ENCODE measurements around the gene CLDND2.
"Not testable (repeated sequence)": the region's sequence is repeated elsewhere in the genome, so short reads cannot be mapped to it uniquely, and the experiment has no call there.

Gene CLDND2, protein sequence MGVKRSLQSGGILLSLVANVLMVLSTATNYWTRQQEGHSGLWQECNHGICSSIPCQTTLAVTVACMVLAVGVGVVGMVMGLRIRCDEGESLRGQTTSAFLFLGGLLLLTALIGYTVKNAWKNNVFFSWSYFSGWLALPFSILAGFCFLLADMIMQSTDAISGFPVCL

DNA sequence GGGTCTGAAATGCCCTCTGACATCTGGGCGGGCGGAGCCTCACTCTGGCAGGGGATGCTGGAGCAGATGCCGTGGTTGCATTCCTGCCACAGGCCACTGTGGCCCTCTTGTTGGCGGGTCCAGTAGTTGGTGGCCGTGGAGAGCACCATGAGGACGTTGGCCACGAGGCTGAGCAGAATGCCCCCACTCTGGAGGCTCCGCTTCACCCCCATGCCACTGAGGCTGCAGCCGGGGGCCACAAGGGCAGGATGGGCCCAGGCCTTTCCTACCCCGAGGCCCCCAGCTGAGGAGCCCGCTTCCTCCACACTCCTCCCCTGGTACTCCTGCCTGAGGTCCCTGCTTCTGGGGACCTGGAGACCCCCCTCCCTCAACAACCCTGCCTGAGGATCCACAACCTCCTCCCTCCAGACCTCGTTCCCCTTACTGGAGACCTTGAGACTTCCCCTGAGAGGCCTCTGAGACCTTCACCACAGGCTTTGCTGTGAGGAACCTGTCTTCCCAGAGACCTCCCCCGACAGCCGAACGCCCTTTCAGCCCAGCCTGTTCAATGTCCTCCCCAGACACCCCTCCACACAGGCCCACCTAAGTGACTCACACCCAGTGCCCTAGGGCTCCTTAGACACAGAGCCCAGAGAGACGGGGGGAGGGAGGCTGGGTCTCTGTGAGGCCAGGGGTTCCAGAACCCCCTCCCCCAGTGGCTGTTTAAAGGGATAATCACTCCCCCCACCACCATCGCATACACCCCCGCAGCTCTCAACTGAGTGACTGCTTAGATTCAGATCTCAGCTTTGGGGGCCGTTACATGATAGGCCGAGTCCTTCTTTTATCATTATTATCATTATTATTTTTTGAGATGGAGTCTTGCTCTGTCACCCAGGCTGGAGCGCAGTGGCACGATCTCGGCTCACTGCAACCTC, at the start of gene CLDND2:
Gene CLDND2 (minus strand): TSS at position 638 of the 917 bp plus-strand sequence. CDS start 426 bp downstream, at position 212.
- DNase-seq = no peak

GRCh38 chr19:51417810-51418157, 49.0 kb upstream of the CLDND2 start:
- DNase-seq = no peak

GRCh38 chr19:51417107-51417809, 48.5 kb upstream of the CLDND2 start, which contains the start of gene SIGLEC10:
SIGLEC10 (minus strand) TSS chr19:51417642; CDS start chr19:51417581, 61 bp downstream.
- DNase-seq = no peak

DNA sequence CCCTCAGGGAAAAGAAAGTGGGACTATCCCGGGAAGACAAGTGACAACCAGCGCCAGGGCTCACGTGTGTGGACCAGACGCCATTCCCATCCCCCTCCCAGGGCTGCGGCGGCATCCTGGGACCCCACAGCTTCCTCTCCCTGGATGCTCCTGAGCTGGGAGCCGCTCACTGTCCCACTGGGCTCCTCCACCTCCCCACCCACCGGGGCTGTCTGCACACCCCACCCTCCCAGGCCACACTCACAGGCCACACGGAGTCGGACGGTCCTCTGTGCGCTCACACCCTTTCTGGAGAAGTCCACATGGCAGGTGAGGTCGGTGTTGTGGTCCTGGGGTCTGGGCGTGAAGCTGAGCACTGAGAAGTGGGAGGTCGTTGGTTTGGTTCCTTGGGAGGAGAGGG, 47.6 kb upstream of the CLDND2 start:
- not testable (repeated sequence) for DNase-seq

- no peak for DNase-seq
Measured at GRCh38 chr19:51415187-51415586, 46.4 kb upstream of the CLDND2 start.

DNA sequence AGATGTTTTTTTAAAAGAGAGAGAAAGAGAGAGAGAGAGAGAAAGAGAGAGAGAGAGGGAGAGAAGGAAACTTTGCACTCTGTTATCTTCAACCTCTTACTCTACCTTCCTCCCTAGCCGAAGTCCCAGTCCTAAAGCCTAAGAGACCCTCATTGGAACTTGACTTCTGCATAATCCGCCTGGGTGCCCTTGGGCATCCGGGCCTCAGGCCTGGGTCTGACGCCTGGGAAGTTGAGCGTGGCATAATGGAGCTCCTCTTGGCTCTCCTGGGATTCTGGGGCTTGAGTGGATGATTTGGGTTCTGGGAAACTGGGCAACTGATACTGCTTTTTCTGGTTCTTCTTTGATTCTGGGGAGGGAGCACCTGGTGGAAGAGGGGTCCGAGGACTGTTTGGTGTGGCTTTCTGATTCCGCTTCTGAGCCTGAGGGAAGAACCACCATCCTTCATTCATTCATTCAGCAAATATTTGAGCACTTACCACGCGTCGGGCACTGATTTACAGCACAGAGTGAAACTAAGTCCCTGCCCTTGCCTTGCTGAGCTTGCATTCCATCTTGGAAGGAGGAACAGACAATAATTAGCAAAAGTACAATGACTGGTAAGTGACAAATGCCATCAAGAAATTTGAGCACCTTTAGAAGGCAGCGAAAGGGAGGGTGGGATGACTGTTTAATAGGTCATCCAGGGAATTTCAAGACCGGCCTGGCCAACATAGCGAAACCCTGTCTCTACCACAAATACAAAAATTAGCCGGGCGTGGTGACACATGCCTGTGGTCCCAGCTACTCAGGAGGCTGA, 42.3 kb upstream of the CLDND2 start:
- no peak for DNase-seq

- no peak for DNase-seq
Measured at GRCh38 chr19:51407511-51408131, 38.8 kb upstream of the CLDND2 start.

DNA sequence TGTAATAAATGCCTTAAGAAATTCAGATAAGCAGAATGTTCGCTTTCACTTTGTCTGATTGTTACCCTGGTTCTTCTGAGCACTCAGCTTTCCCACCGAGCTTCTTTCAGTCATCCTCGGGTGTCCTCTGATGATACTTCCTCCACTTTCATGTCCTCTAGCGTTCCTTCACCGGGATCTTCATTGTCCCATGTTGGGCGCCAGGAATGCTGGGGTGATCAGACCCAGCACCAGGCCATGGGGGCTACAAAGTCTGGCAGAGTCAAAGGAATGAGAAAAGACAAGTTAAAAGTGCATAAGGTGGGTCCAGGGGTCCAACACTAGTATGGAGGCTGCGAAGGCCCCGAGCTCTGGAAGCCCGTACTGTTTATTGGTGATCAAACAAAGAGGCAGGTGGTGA, 33.3 kb upstream of the CLDND2 start:
- no peak for DNase-seq

- DNase-seq = not testable (repeated sequence)
Measured at GRCh38 chr19:51399936-51400335, 31.1 kb upstream of the CLDND2 start.

DNA sequence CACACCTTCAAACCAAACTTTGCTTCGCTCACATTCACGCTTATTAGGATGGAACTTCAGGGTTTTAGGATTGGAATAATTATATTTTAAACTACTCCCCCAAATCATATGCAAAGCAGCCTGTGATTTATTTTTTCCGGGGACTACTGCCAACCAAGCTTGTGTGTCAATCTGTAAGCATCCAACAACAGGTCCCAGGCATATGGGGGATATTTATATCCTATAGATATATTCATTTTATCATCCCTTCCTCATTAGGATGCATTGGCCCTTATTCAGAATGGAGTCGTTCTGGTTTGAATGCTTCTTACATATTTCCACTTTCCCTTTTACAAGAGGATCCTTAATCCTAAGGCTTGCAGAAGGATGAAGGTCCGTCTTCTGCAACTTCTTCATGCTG, 30.4 kb upstream of the CLDND2 start:
- DNase-seq = no peak

DNA sequence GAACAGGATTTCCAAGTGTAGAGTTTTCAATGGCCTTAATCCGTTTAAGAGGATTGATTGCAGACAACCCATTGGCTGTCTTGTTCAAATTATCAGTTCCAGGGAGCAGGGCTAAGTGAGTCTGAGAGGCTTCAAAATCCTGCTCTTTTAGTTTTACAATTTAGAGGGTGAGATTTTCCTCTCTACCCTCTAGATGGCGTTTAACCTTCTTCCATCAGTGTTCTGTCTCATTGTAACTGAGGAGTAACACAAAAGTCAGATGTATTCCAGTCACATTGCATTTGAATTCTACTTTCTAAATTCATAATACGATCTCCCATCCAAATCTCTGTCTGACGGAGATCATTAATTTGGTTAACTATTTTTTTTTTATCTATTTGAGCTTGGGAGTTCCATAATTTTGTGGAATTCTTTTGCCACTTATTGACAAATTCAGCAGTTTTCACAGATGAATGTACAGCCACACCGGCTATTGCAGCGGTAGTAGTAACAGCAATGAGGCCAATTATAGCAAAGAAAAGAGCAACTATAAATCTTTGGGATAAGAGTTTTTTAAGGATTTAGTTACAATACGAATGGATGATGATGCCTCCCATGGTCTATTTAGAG, 29.4 kb upstream of the CLDND2 start:
- no peak for DNase-seq

DNA sequence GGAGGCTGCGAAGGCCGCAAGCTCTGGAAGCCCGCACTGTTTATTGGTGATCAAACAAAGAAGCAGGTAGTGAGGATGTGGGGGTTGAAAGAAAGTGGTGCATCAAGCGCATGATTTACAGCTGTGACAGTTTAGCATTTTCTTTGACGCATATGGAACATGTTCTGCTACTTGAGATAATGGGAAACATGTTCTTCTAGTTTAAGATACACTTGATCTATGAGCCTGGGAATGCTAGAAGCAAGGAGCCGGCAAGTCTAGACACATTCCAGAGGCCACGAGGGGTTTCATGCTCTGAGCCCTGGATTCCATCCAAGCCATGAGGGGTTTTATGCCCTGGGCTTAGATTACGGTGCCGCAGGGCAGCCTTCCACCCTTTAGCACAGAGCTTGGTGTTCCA, 28.6 kb upstream of the CLDND2 start:
- DNase-seq = not testable (repeated sequence)

DNA sequence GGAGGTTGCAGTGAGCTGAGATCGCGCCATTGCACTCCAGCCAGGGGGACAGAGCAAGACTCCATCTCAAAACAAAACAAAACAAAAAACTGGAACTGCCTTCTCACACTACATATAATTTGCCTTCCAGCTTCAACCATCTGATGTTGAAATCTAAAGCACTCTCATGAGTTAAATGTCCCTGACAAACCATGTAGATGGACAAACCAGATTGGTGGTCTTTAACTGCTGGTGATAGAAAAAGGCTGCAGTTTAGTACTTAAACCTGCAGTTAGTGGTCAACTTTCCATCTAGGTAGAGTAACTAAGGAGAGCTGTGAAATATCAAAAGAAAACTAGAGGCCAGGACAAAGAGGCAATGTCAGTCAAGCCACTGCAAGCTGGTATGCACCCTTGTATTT, 27.4 kb upstream of the CLDND2 start:
- no peak for DNase-seq

DNA sequence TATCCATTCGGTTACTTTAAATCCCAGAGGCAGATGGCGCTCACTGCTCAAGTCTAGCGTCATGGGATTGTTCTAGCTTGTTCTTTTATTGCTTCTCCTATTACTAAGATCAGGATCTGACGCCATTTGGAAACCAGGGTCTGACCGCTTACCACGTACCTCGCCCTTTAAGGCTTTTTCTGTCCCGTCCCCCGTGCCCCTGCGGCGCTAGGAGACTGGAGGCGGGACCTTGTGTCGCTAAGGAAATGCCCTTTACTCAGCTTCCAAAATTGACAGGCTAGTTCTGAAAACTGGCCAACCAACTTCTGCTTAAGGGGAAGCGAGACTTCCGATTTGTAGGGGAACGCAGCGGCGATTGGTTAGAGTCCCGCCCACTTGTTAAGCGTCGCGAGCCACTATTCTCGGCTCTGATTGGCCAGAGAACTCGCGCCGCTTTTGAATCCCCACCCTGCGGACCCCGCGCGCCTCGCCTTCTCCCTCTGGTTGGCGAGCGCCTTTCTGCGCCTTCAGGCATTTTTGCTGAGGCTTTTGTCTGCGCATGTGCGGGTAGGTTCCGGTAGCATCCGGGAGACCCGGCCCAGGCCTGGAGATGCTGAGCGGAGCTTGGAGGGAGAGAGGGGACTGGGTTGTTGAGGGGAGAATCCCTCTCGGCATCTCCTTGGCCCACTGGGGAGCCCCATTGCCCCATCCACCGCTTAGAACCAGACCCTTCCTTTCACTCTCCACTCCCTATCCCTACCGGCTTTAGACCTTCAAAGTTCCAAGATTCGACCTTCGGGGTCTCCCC, 25.4 kb upstream of the CLDND2 start:
- peak; percentile 85 for DNase-seq

- DNase-seq = no peak
Measured at GRCh38 chr19:51392701-51393100, 23.9 kb upstream of the CLDND2 start.

DNA sequence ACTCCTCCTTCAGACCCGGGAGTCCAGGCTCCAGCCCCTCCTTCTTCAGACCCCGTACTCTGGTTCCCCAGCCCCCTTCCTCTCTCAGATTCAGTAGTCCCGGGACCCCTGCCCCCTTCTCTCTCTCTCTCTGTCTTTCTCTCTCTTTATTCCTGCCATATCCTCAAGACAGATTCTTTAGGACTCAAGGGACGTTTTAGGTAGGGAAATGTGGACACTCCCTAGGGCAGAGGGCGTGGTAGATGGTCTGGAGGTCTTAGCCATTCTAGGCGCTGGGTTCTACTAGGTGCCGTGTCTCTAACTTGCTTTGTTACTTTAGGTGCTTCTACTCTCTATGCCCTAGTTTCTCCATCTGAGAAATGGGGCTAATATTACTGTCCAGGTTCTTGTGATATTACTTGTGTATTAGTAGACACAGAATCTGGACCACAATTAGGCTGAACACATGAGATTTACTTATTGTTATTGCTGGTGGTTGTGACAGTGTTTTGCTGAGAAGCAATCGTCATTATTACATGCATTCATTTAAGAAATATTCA, 22.3 kb upstream of the CLDND2 start:
- DNase-seq = no peak

DNA sequence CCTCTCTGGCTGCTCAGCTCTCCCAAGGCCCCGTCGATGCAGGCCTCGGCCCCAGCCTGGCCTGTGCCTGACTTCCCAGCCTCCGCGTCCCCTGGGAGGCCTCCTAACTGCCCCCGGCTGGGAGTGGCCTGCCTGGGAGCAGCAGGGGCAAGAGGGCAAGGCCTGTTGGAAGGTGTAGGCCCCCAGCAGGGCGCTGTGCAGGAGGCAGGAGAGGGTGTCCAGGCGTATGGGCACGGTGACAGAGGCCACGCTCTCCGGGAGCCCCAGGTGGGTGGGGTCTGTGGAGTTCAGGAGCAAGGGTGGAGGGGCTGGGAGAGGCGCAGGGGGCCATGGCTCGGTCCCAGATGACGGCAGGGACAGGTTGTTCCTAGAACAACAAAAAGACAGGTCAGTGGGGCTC, 20.3 kb upstream of the CLDND2 start:
- DNase-seq = no peak

DNA sequence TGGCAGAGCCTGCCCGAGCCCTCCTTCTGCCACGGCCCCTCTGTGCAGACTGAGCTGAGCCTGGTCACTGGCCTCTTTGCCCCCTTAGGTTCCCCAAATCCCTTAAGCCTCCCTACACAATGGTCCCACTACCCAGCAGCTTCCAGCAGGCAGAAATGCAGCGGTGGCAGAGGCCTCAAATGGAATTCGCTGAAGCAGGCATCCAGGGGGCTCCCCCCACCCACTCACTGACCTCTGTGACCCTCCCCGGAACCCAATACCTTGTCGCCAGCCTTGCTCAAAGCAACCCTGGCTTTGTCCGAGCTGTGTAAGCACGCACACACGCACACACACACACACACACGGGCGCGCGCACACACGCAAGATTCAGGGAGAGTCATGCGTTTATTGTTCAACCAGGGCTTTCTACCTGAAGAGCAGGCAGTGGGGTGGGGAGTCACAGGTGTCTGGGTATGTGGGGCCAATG, 19.2 kb upstream of the CLDND2 start, which contains the start of gene LIM2:
Gene LIM2 (minus strand): TSS at position 51 of the 466 bp plus-strand sequence. CDS start 531 bp downstream, outside the sequence.
- DNase-seq = no peak

DNA sequence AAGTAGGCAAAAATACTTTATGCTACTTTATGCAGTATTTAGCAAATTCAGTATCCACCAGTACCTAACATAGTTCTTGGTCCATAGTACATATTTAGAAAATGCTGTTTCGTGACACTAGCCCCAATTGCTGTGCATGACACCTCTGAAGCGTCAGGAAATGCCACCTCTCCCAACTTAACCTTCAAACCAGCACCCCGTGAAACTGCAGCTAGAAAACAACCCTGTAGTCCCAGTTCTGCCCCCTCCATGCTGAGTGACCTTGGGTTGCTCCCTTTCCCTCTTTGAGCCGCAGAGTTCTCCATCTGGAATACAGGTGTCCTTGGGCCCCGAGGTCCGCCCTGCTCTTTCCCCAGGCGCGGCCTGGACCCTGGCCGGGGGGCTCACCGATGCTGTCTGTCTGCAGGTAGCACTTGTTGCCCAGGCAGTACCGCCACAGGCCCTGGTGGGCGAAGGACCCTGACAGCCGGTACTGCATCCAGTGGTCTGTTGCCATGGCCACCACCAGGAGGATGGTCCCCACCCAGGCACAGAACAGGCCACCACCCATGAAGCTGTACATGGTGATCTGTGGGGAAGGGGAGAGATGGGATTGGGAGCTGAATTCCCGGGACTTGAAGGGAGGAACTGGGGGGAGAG, 18.2 kb upstream of the CLDND2 start:
- no peak for DNase-seq

- DNase-seq = no peak
Measured at GRCh38 chr19:51382004-51382403, 13.2 kb upstream of the CLDND2 start.

Measured in activated CD4-positive, CD25-positive, alpha-beta regulatory T cell treated with anti-CD3 and anti-CD28 coated beads, Interleukin-2, amount 50 U/mL, for 72 hours (primary cell).